ENCODE results near the gene SLC11A1. TPM values are rescaled to one million over a fixed set of nuclear protein-coding genes. Genes with fewer than 3 reads are reported as not detected.

SLC11A1 gene
- total and polyA plus RNA-seq, 8 donors = 0.51 to 16.2 (median 5.3) TPM

GRCh38 chr2:218406949-218407618 is 25.0 kb downstream of the SLC11A1 start:
- DNase-seq (peak; percentile 64 to 90 (median 78)), ATAC-seq (peak; percentile 29 to 46 (median 38)), FAIRE-seq (no peak)
- TF ChIP-seq, protein P1, sequence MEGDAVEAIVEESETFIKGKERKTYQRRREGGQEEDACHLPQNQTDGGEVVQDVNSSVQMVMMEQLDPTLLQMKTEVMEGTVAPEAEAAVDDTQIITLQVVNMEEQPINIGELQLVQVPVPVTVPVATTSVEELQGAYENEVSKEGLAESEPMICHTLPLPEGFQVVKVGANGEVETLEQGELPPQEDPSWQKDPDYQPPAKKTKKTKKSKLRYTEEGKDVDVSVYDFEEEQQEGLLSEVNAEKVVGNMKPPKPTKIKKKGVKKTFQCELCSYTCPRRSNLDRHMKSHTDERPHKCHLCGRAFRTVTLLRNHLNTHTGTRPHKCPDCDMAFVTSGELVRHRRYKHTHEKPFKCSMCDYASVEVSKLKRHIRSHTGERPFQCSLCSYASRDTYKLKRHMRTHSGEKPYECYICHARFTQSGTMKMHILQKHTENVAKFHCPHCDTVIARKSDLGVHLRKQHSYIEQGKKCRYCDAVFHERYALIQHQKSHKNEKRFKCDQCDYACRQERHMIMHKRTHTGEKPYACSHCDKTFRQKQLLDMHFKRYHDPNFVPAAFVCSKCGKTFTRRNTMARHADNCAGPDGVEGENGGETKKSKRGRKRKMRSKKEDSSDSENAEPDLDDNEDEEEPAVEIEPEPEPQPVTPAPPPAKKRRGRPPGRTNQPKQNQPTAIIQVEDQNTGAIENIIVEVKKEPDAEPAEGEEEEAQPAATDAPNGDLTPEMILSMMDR (IDR thresholded peaks at IDR 0.05) = no peak
- Histone ChIP-seq H3K27ac (peak overlapping the region; percentile 65 to 89 (median 76)), H3K27me3 (no peaks in the 10 kb centered on the region), H3K36me3 (peaks cover 0 to 31% (median 13%) of the 10 kb centered on the region in 3 donors), H3K4me1 (peaks cover 3 to 19% (median 10%) of the 10 kb centered on the region in 3 donors), H3K4me3 (peak overlapping the region in 3 of 4 donors; percentile 23 to 44 (median 27)), H3K9me3 (no peaks in the 10 kb centered on the region)
- WGBS, 2 donors = 10% methylated on average over 13 of the region's 13 CpGs
- intact Hi-C loops (cut with DNase I) = loop anchor here in 2 of 3 donors (5.0 to 10.0 kb wide), 2 partner anchors 245 to 248 kb away; partner anchors contain the start of genes BCS1L (in 1 of the 2) and ZNF142 (in 1 of the 2)

- Histone ChIP-seq H3K27ac (peak overlapping the region in 1 of 4 donors; percentile 72), H3K27me3 (no peaks in the 10 kb centered on the region), H3K9me3 (no peaks in the 10 kb centered on the region), H3K36me3 (peaks cover 0 to 25% (median 13%) of the 10 kb centered on the region in 3 donors), H3K4me1 (peaks cover 0 to 17% (median 9%) of the 10 kb centered on the region in 3 donors), H3K4me3 (no peak overlapping the region)
- WGBS, 2 donors = 85 to 86% methylated on average over 8 of the region's 8 CpGs
- peak in 1 of 6 donors; percentile 47 for DNase-seq
- intact Hi-C loops (cut with DNase I) = loop anchor here in 2 of 3 donors (5.0 to 10.0 kb wide), 2 partner anchors 245 to 247 kb away; partner anchors contain the start of genes BCS1L (in 1 of the 2) and ZNF142 (in 1 of the 2)
- no peak for ATAC-seq
- TF ChIP-seq, protein P1 (IDR thresholded peaks at IDR 0.05) = no peak
- no peak for FAIRE-seq
Measured at GRCh38 chr2:218407717-218408116, 25.6 kb downstream of the SLC11A1 start.

DNA sequence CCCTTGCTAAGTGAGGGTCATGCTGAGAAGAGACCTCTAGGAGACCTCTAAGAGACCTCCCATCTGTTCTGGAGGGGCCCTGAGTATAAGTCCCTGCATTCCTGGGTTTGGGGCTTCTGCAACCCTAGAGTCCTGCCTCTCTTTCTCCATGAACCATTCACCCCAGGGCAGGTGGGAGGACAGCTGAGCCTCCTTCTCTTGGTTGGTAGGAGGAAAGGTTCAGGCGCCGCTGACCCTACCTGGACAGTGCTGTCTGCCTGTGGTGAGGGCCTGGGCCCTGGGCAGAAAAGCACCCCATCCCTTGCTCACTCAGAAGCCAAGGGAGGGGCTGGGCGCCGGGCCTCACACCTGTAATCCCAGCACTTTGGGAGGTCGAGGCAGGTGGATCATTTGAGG is 36.2 kb downstream of the SLC11A1 start:
- H3K27ac ChIP-seq = no peak overlapping the region
- ATAC-seq (no peak), FAIRE-seq (no peak), DNase-seq (peak in 1 of 6 donors; percentile 12)
- H3K27me3 ChIP-seq = no peaks in the 10 kb centered on the region
- 84 to 86% methylated on average over 5 of the region's 5 CpGs for WGBS, 2 donors
- no peaks in the 10 kb centered on the region for H3K4me1 ChIP-seq
- H3K4me3 ChIP-seq = no peak overlapping the region
- no peaks in the 10 kb centered on the region for H3K36me3 ChIP-seq
- no peaks in the 10 kb centered on the region for H3K9me3 ChIP-seq
- intact Hi-C loops (cut with DNase I) = loop anchor here in 1 of 3 donors (10.0 kb wide), 1 partner anchor 46 kb away; no protein-coding TSS in a partner anchor
- TF ChIP-seq, protein P1 (IDR thresholded peaks at IDR 0.05) = no peak

- TF ChIP-seq, protein P1 (IDR thresholded peaks at IDR 0.05) = no peak
- intact Hi-C loops (cut with DNase I) = loop anchor here in 1 of 3 donors (10.0 kb wide), 1 partner anchor 46 kb away; no protein-coding TSS in a partner anchor
- peak in 5 of 6 donors; percentile 60 to 91 (median 76) for DNase-seq
- Histone ChIP-seq H3K4me3 (peak within 1 kb of the TSS in 2 of 4 donors; percentile 12 to 39), H3K27me3 (no peaks in the 10 kb centered on the region), H3K36me3 (no peaks in the 10 kb centered on the region), H3K9me3 (no peaks in the 10 kb centered on the region), H3K4me1 (no peaks in the 10 kb centered on the region), H3K27ac (peak within 1 kb of the TSS in 3 of 4 donors; percentile 20 to 53 (median 52))
- WGBS, 2 donors = 29 to 32% methylated on average over 9 of the region's 9 CpGs
- peak; percentile 95 to 99 (median 96) for ATAC-seq
- FAIRE-seq = no peak
Measured at GRCh38 chr2:218418717-218419458, 36.8 kb downstream of the SLC11A1 start, which contains the start of gene VIL1. Gene VIL1 (plus strand): TSS chr2:218419123. CDS start chr2:218423779, 4,656 bp downstream.
